Measurements from ENCODE around the gene PAIP2.

Gene PAIP2

DNA sequence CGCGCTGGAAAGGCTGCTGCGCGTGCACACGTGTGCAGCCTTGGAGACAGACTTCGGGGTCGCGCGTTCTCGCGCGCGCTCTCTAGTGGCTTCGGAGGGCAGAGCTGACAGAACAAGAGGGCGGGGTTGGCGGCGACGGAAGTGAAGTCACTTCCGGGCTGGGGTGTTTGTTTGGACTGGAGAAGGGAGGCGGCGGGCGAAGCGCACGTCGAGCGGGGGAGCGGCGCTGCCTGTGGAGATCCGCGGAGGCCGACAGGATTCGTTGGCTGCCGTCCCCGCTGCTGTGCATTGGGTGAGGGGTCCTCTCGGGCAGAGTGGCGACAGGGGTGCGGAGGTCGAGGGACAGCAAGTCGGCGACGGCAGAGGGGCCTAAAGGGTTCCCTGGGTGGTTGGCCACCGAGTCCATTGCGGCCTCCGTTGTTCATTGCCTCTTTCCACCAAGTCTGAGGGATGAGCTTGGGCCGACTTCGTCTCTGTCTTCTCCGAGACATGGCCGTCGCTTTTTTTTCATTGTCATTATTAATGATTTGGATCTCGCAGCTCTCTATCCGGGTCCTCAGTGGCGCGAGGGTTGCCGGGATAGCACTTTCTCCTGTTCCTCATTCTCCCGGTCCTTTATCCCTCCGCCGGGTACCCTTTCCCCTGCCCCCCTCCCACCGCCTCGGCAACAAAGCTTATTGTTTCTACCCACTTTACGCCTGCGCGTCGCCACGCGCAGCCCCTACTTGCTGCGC is at the start of gene PAIP2:
Gene PAIP2, plus strand, starts transcription at position 166 of the 734 bp plus-strand sequence. CDS start 21,931 bp downstream, outside the sequence.
- TF ChIP-seq, protein P1, sequence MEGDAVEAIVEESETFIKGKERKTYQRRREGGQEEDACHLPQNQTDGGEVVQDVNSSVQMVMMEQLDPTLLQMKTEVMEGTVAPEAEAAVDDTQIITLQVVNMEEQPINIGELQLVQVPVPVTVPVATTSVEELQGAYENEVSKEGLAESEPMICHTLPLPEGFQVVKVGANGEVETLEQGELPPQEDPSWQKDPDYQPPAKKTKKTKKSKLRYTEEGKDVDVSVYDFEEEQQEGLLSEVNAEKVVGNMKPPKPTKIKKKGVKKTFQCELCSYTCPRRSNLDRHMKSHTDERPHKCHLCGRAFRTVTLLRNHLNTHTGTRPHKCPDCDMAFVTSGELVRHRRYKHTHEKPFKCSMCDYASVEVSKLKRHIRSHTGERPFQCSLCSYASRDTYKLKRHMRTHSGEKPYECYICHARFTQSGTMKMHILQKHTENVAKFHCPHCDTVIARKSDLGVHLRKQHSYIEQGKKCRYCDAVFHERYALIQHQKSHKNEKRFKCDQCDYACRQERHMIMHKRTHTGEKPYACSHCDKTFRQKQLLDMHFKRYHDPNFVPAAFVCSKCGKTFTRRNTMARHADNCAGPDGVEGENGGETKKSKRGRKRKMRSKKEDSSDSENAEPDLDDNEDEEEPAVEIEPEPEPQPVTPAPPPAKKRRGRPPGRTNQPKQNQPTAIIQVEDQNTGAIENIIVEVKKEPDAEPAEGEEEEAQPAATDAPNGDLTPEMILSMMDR (conservative IDR thresholded peaks at IDR 0.05): peak; percentile 83
- H3K27ac ChIP-seq: peak within 1 kb of the TSS; percentile 98

DNA sequence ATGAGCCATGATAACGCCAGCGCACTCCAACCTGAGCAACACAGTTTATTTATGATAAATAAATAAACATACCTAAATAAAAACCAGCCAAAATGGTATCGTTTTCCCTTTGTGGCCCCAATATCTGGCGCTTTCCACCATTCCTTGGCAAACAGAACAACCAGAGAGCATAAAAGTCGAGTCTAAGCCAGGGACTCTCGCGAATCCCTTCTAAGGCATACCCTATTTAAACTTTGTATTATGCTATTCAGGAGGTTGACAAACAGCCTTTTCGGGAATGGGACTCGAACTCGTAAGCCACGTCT is 48.5 kb upstream of the PAIP2 start:
- TF ChIP-seq, protein P1 (conservative IDR thresholded peaks at IDR 0.05): no peak
- peak overlapping the region; percentile 100 for H3K27ac ChIP-seq

- H3K27ac ChIP-seq: peak within 1 kb of the TSS; percentile 100
- TF ChIP-seq, protein P1 (conservative IDR thresholded peaks at IDR 0.05): no peak
These were observed 47.9 kb upstream of the PAIP2 start, which contains the start of gene MATR3 for GRCh38 chr5:139293507-139294373. TSS of gene MATR3 (plus strand) at chr5:139293740. CDS start at chr5:139307416, 13,676 bp downstream.

DNA sequence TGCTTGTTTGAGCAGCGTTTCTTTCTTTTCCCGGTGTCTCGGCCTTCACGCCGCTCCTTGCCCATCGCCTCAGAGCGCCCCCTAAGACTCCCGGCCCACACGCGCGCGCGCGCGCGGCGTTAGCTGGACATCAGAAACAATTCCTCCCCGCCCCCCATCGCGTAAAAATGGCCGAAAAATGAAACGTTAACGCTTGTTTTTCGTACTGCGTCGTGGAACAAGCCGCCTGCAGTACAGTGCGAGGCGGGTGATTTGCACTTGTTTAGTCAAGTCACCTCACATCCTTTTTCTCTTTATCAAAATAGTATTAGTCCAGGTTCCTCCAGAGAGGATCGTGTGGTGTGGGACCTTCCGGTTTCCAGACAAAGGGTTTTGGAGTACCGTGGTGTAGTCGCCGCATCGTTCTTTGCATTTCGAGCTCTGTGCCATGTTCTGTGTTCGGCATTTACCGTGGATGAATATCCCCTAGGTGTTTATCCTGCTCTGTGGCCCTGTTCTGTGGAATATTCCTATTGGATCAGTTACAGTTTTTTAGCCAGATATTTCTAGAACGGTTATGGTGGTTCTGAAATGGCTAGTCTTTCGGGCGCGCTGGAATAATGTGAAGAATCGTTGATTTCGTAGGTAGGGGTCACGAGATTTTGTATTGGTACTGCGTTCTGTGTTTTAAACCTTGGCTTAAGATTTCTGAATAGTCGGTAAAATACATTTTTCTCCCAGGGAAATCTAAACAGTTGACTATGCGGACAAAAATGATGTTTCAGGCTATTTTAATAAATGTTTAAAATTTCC is 47.1 kb upstream of the PAIP2 start:
- peak overlapping the region; percentile 100 for H3K27ac ChIP-seq
- TF ChIP-seq, protein P1 (conservative IDR thresholded peaks at IDR 0.05): peak; percentile 35; the same call in 1 of the 2 replicates

GRCh38 chr5:139295346-139296057 is 46.2 kb upstream of the PAIP2 start:
- TF ChIP-seq, protein P1 (conservative IDR thresholded peaks at IDR 0.05): no peak
- H3K27ac ChIP-seq: peak overlapping the region; percentile 100

DNA sequence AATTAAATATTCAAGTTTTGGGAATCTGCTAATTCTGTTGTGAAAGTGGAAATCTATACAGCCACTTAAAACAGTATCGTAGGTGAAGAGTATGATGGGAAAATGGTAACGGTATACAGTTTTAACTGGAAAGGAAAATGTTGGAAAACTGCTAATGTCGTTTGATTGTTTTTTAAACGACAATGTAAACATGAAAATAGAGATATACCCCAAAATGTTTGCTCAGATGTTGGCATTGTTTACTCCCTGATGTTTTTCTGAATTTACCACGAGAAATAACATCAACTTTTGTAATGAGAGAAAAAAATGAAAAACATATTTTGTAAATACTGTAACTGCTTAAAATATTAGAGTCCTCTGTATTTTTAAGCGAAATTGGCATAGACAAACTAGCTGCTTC is 45.5 kb upstream of the PAIP2 start:
- H3K27ac ChIP-seq: peak overlapping the region; percentile 100
- TF ChIP-seq, protein P1 (conservative IDR thresholded peaks at IDR 0.05): no peak
